DOHH2 (cell line): ENCODE data around the gene RAB26.
"Not testable (repeated sequence)": the region's sequence is repeated elsewhere in the genome, so short reads cannot be mapped to it uniquely, and the experiment has no call there.

Experiments used
- H3F3A ChIP-seq: fragments of 200-600 bp; sonication (generic), shearing (Covaris generic); 2 replicates; pipeline ENCODE4 v1.6.0; 2016; ENCODE audit warnings: antibody characterized with exemption, mild to moderate bottlenecking; ENCODE audit not compliant: control insufficient read depth, insufficient read depth
- H3K27ac ChIP-seq: fragments of 200-600 bp; sonication (generic); 2 replicates; pipeline ENCODE4 v1.5.1; 2014; ENCODE audit warnings: low read depth, mild to moderate bottlenecking, low read length, moderate library complexity
- H3K27me3 ChIP-seq: fragments of 200-600 bp; sonication (generic); 2 replicates; pipeline ENCODE4 v1.6.1; 2014; ENCODE audit warnings: mild to moderate bottlenecking, low read length, mixed read lengths; ENCODE audit not compliant: control insufficient read depth
- H3K36me3 ChIP-seq: fragments of 200-600 bp; sonication (generic); 2 replicates; pipeline ENCODE4 v1.6.1; 2014; ENCODE audit warnings: mild to moderate bottlenecking, low read length, moderate library complexity, mixed read lengths; ENCODE audit not compliant: control insufficient read depth
- H3K4me1 ChIP-seq: fragments of 200-600 bp; sonication (generic); 2 replicates; pipeline ENCODE4 v1.6.1; 2014; ENCODE audit warnings: mild to moderate bottlenecking, low read length, mixed read lengths; ENCODE audit not compliant: control insufficient read depth
- H3K4me2 ChIP-seq: fragments of 200-600 bp; sonication (generic); 2 replicates; pipeline ENCODE4 v1.6.0; 2014; ENCODE audit warnings: mild to moderate bottlenecking, low read length, moderate library complexity
- H3K4me3 ChIP-seq: fragments of 200-600 bp; sonication (generic); 2 replicates; pipeline ENCODE4 v1.5.1; 2014; ENCODE audit warnings: mild to moderate bottlenecking, low read length, mixed read lengths
- H3K79me2 ChIP-seq: fragments of 200-600 bp; sonication (generic); 2 replicates; pipeline ENCODE4 v1.6.1; 2014; ENCODE audit warnings: mild to moderate bottlenecking, low read length, mixed read lengths; ENCODE audit not compliant: control insufficient read depth
- H3K9me2 ChIP-seq: fragments of 200-600 bp; sonication (generic); replicated peaks from 2 replicates; pipeline ENCODE4 v1.6.1; 2014; ENCODE audit warnings: mild to moderate bottlenecking, low read length, mixed read lengths; ENCODE audit not compliant: control insufficient read depth
- H3K9me3 ChIP-seq: fragments of 200-600 bp; sonication (generic); 2 replicates; pipeline ENCODE4 v1.6.1; 2014; ENCODE audit warnings: antibody characterized with exemption, low read length, mixed read lengths; ENCODE audit not compliant: control insufficient read depth, insufficient read depth
- H4K20me1 ChIP-seq: fragments of 200-600 bp; sonication (generic); 2 replicates; pipeline ENCODE4 v1.6.0; 2014; ENCODE audit warnings: low read depth, mild to moderate bottlenecking, antibody characterized with exemption, low read length, moderate library complexity; ENCODE audit not compliant: control insufficient read depth, insufficient read depth
- CTCF ChIP-seq: fragments of 200-600 bp; sonication (generic); IDR thresholded peaks from one replicate; pipeline ENCODE4 v1.5.1; 2014; ENCODE audit warnings: antibody characterized with exemption, mild to moderate bottlenecking, low read depth, low read length; ENCODE audit not compliant: poor library complexity, severe bottlenecking
- EZH2phosphoT487 ChIP-seq: fragments of 200-600 bp; sonication (generic); IDR thresholded peaks from 2 replicates; pipeline ENCODE4 v1.6.1; 2017; ENCODE audit warnings: borderline replicate concordance, mild to moderate bottlenecking, antibody characterized with exemption, low read length, moderate library complexity, mixed read lengths

RAB26 gene

GRCh38 chr16:2147981-2148671, at the start of gene RAB26:
Gene RAB26 (plus strand): TSS chr16:2148625. CDS start chr16:2148784, 159 bp downstream.
- Histone ChIP-seq H3K4me2 (peak within 1 kb of the TSS; percentile 81), H3K4me3 (peak within 1 kb of the TSS; percentile 99), H3K36me3 (peaks cover 19% of the 10 kb centered on the region), H3K79me2 (peaks cover 12% of the 10 kb centered on the region), H3K27ac (no peak within 1 kb of the TSS), H3K4me1 (peaks cover 51% of the 10 kb centered on the region), H3K9me2 (no peaks in the 10 kb centered on the region), H3K27me3 (peaks cover 4% of the 10 kb centered on the region; the same call in 1 of the 2 replicates), H4K20me1 (peaks cover 16% of the 10 kb centered on the region), H3F3A (peaks cover 43% of the 10 kb centered on the region), H3K9me3 (no peaks in the 10 kb centered on the region)
- TF ChIP-seq EZH2phosphoT487 (no peak), CTCF (no peak)

- not testable (repeated sequence) for H3K9me3 ChIP-seq, H3K4me2 ChIP-seq, H3F3A ChIP-seq, H3K4me1 ChIP-seq, H3K36me3 ChIP-seq, H3K79me2 ChIP-seq, H3K27ac ChIP-seq, H4K20me1 ChIP-seq, H3K27me3 ChIP-seq, H3K9me2 ChIP-seq, H3K4me3 ChIP-seq
These were observed 46.8 kb upstream of the RAB26 start for GRCh38 chr16:2101581-2101980.

GRCh38 chr16:2102471-2102870, 46.0 kb upstream of the RAB26 start:
- no peaks in the 10 kb centered on the region for H3K9me3 ChIP-seq
- no peaks in the 10 kb centered on the region for H3F3A ChIP-seq
- H3K27ac ChIP-seq, result no peak overlapping the region
- H3K79me2 ChIP-seq, result no peaks in the 10 kb centered on the region
- no peak overlapping the region for H3K4me3 ChIP-seq
- H3K27me3 ChIP-seq, result no peaks in the 10 kb centered on the region
- H3K4me2 ChIP-seq, result no peak overlapping the region
- no peaks in the 10 kb centered on the region for H4K20me1 ChIP-seq
- no peaks in the 10 kb centered on the region; the same call in 1 of the 2 replicates for H3K36me3 ChIP-seq
- TF ChIP-seq CTCF (no peak), EZH2phosphoT487 (no peak)
- H3K4me1 ChIP-seq, result no peaks in the 10 kb centered on the region
- H3K9me2 ChIP-seq, result no peaks in the 10 kb centered on the region

- H3F3A ChIP-seq, H3K4me3 ChIP-seq, H3K27ac ChIP-seq, H3K9me2 ChIP-seq, H3K79me2 ChIP-seq, H3K4me2 ChIP-seq, H3K4me1 ChIP-seq, H3K36me3 ChIP-seq, H4K20me1 ChIP-seq, H3K27me3 ChIP-seq, H3K9me3 ChIP-seq: not testable (repeated sequence)
These were observed 44.0 kb upstream of the RAB26 start for GRCh38 chr16:2104464-2104863.

- not testable (repeated sequence) for H3K79me2 ChIP-seq, H4K20me1 ChIP-seq, H3K9me3 ChIP-seq, H3K27ac ChIP-seq, H3K4me1 ChIP-seq, H3K4me2 ChIP-seq, H3K27me3 ChIP-seq, H3F3A ChIP-seq, H3K4me3 ChIP-seq, H3K9me2 ChIP-seq, H3K36me3 ChIP-seq
These were observed 43.1 kb upstream of the RAB26 start for GRCh38 chr16:2105291-2105690.

GRCh38 chr16:2105769-2106168, 42.7 kb upstream of the RAB26 start:
- not testable (repeated sequence) for H3K9me2 ChIP-seq, H3K4me2 ChIP-seq, H3K79me2 ChIP-seq, H3K36me3 ChIP-seq, H3K4me1 ChIP-seq, H3K9me3 ChIP-seq, H3K4me3 ChIP-seq, H3F3A ChIP-seq, H4K20me1 ChIP-seq, H3K27me3 ChIP-seq, H3K27ac ChIP-seq

GRCh38 chr16:2106211-2106610, 42.2 kb upstream of the RAB26 start:
- H3K4me3 ChIP-seq, H3K4me2 ChIP-seq, H3K36me3 ChIP-seq, H4K20me1 ChIP-seq, H3K79me2 ChIP-seq, H3F3A ChIP-seq, H3K27ac ChIP-seq, H3K4me1 ChIP-seq, H3K9me3 ChIP-seq, H3K27me3 ChIP-seq, H3K9me2 ChIP-seq: not testable (repeated sequence)
